ENCODE measurements around the gene FGFR3.

Gene FGFR3

GRCh38 chr4:1770791-1771231 is 22.3 kb upstream of the FGFR3 start:
- DNase-seq, result no peak

GRCh38 chr4:1771555-1772305 is 21.4 kb upstream of the FGFR3 start:
- DNase-seq, result no peak

GRCh38 chr4:1772853-1773538 is 20.1 kb upstream of the FGFR3 start:
- no peak for DNase-seq

- no peak for DNase-seq
Observed at GRCh38 chr4:1773754-1774153, 19.3 kb upstream of the FGFR3 start.

- DNase-seq, result no peak
Observed at GRCh38 chr4:1775731-1776500, 17.2 kb upstream of the FGFR3 start.

- no peak for DNase-seq
Observed at GRCh38 chr4:1776521-1777161, 16.5 kb upstream of the FGFR3 start.

- DNase-seq, result no peak
Observed at GRCh38 chr4:1777822-1778641, 15.1 kb upstream of the FGFR3 start.

- no peak for DNase-seq
Observed at GRCh38 chr4:1778642-1779392, 14.3 kb upstream of the FGFR3 start.

GRCh38 chr4:1779588-1780382 is 13.3 kb upstream of the FGFR3 start:
- DNase-seq, result no peak

- DNase-seq, result no peak
Observed at GRCh38 chr4:1780435-1780834, 12.7 kb upstream of the FGFR3 start.

GRCh38 chr4:1783015-1783414 is 10.1 kb upstream of the FGFR3 start:
- DNase-seq, result no peak

GRCh38 chr4:1783970-1784369 is 9.1 kb upstream of the FGFR3 start:
- no peak for DNase-seq

- DNase-seq, result no peak
Observed at GRCh38 chr4:1784395-1784788, 8.7 kb upstream of the FGFR3 start.

- DNase-seq, result no peak
Observed at GRCh38 chr4:1784789-1785591, 8.1 kb upstream of the FGFR3 start.

- DNase-seq, result no peak
Observed at GRCh38 chr4:1785592-1785991, 7.5 kb upstream of the FGFR3 start.

- no peak for DNase-seq
Observed at GRCh38 chr4:1786544-1787362, 6.3 kb upstream of the FGFR3 start.

GRCh38 chr4:1787411-1788077 is 5.5 kb upstream of the FGFR3 start:
- DNase-seq, result no peak
